ENCODE results near the gene MMP26.

Gene MMP26

DNA sequence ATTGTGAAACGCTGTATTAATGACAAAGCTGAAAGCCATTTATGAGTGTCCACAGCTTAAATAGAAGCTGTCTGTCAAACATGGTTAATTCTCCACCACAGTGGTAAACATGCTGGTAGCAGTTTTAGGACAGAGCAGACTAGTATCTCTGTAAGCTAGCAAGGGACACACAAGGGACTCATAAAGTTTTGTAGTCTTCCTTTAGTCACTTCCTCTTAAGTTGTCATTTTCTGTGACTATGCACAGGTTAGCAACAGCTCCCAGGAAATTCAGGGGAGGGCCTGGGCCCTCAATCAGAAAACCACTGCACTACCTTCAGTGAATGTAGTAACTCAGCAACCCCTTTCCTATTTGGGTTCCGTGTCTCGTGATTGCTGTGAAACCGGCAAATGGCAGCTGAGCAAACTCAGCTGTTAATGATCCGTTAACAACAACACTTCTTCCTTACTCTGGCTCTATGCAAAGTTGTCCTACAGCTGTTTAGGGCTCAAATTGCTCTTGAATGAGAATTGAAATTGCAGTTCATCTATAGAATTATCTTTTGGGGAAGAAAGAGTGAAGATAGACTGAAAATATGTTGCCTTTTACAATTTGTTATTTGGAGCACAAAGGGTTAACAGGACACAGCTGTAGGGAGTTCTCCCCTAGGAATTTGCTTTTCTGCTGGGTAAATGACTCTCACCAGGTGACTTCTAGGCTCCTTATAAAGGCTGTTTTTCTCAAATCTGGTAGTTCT lies at the start of gene MMP26:
MMP26 (plus strand) TSS at position 731 of the 736 bp plus-strand sequence.
- no peak for DNase-seq (ENCODE audit: low spot score)

- no peak for DNase-seq (ENCODE audit: low spot score)
These were observed 45.7 kb upstream of the MMP26 start for GRCh38 chr11:4658629-4659445.

- DNase-seq (ENCODE audit: low spot score), result no peak
These were observed 41.7 kb upstream of the MMP26 start for GRCh38 chr11:4662876-4663275.

DNA sequence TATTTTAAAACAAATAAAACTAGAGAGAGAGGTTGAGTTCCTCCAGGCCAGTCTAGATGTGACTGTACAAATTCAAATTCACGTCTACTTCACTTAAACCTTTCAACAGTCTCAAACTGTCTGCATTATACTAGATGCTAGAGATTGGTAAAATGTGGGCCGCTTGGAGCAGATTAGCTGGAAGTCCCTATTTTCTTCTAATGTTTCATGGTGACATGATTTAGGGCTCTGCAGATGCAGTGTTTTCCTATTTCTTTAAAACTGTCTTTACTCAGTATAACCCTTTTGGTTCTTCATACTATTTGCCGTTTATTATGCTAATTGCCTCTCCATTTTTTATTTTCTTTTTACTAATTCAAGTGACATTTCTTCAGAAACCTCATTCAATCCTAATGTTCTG lies 40.4 kb upstream of the MMP26 start:
- DNase-seq (ENCODE audit: low spot score), result no peak

GRCh38 chr11:4664786-4665185 lies 39.8 kb upstream of the MMP26 start:
- no peak for DNase-seq (ENCODE audit: low spot score)

- DNase-seq (ENCODE audit: low spot score), result no peak
These were observed 39.2 kb upstream of the MMP26 start for GRCh38 chr11:4665424-4665823.

DNA sequence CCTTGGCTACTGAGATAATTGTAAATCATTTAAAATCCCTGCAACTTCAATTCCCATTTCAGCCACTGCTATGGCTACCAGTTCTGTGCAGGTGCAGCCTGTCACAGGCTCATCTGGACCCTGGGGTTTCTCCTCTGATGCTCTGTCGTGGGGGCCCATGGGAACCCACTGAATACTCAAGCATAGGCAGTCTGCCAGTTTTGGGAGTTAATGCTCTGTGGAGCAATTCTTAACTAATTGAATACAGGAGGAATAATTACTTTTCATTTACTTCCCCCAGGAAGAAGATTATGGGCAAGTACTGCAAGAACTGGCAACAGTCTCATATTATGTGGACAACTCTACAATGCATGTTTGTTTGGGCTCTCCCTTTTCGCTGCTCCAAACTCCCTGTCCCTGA lies 32.8 kb upstream of the MMP26 start:
- no peak for DNase-seq (ENCODE audit: low spot score)

DNA sequence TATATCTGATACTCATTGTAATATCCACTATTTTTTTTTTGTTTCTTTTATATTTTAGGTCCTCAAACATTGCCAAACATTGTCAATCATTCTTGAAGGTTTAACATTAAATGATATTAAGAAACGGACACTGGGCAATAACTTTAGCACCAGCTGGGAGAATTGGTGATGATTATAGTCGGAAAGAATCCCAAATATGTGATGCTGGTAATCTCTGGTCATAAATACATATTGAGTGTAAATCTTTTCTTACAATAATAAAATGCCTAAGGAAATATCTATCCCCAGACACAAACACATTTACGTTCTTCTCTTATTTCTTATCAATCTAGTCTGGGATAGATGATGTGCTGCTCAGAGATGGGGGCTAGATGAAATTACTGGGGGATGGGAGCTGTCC lies 32.1 kb upstream of the MMP26 start:
- no peak for DNase-seq (ENCODE audit: low spot score)

DNA sequence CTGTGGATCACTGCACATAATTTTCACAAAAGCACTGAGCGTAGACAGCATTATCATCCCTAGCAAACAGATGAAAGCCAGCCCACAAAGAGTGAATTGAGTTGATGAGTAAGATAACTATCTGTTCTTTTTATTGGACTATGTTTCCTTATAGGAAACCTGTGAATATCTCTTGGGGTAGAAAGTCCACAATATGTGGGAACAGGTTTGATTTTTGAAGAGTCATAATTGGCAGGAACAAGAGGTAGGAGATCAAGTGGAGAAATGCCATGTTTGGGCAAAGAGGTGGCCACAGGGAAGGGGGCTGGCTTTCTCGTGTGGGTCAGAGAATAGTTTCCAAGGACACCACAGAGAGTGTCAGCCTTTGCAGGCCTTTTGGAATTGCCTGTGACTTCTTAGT lies 30.8 kb upstream of the MMP26 start:
- DNase-seq (ENCODE audit: low spot score), result no peak

DNA sequence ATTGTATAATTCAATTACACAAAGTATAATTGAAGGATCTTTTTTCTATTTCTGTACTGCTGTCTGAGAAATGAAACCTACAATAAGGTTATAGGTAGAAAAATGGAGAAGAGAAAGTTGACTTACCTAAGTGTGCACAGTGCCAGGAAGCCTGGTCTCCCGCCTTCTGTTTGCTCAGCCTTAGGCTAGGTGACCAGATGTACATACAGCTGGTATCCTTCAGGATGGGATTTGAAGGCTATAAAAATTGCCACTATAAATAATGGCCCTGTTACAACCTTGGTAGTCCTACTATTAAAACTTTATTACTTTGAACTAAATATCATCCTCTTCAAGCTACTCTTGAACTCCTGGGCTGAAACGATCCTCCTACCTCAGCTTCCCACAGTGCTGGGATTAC lies 26.6 kb upstream of the MMP26 start:
- DNase-seq (ENCODE audit: low spot score), result no peak

DNA sequence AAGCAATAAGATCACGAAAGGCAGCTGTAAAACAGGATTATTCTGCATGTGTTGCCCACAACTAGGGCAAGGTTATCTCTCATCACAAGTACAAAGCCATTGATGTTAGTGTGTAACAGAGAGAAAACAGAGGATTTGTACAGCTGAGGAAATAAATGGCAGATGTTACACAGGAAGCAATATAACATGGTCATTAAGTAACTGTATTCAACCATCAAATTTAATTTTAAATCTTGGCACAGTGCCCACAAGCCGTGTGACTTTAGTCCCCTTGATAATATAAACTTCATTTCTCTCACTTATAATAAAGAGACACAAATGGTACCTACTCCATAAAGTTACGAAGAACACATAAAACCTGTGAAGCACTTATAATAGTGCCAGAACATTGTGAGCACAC lies 24.2 kb upstream of the MMP26 start:
- DNase-seq (ENCODE audit: low spot score), result no peak

DNA sequence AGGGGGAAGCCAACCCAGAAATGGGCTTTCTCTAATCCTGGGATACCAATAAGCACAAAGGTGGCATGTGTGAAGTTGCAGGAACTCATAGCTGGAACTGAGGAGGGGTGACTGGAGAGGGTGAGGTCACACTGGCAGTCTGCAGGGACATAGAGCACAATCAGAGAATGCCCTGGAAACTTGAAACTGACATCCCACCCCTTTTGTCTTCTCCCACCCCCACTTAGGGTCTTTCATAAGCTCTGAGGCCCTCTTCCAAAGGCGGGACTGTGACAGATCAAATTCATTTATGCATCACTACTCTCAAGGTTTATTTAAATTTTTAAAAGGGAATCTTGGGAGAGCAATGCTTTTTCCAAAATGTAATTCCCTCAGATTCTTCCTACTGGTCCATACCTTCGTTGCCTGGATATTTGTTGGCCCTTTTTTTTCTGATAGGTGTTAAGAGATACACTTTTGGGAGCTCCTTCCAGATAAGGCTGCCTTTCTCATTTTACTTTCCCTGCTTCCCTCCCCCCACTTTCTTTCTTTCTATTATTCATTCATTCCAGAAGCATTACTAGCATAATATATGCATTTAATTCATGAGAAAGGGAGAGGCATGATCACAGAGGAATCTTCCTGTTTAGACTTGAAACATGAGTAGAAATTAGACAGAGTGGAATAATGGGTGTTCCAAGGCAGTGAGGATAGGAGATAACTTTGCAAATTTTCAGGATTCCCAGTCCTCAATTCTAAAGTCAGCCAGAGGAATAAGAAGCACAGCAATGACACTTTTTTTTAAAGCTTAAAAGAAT lies 21.8 kb upstream of the MMP26 start:
- DNase-seq (ENCODE audit: low spot score), result no peak

DNA sequence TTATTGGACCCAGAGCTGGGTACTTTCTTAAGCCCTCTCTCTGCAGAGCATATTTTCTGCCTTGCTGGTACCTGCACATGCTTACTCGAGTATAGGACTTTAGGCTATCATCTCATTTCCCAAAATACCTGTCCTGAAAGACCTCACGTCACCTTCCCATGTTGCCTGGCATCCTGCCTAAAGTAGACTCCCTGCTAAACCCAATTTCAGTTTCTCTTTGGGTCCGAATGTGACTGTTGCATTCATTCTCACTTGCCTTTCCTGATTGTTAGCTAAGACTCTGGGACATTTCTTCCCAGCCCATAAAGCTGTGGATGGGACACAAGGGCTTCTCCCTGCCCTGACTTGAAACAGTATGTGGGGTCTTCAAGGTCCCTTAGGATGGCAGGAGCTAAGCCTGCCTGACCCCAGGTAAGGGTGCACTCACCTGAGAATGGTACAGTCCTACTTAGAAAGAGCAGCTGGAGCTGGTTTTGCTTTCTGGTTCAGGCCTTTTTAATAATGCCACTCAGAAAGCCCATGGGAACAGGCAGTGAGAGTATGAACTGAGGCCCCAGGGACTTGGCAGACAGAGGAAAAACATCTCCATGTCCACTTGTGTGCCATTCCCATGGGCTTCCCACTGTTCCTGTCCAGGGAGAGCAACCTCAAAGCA lies 19.8 kb upstream of the MMP26 start:
- no peak for DNase-seq (ENCODE audit: low spot score)

GRCh38 chr11:4695442-4695841 lies 9.1 kb upstream of the MMP26 start:
- no peak for DNase-seq (ENCODE audit: low spot score)

DNA sequence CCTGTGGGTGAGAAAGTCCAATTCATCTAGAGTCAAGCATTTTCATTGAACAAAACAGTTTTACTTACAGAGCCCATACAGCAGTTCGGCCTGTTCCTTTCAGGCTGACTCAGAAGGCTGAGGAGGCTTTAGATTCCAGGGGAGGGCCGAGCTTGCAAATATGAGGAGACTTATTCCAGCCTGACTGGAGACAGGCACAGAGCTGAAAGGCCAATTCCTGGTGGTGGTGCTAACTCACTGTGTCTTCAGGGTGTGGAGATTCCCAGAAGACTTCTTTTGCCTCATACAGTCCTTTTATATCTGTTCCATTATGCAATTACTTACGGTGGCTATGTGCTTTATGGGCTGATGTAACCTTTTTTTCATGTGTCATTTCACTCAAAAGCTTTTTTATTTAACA lies 7.0 kb upstream of the MMP26 start, which contains the start of gene OR51E2:
OR51E2 (minus strand) TSS at position 269 of the 400 bp plus-strand sequence. CDS start 15,142 bp downstream, outside the sequence.
- no peak for DNase-seq (ENCODE audit: low spot score)

- DNase-seq (ENCODE audit: low spot score), result no peak
These were observed 4.7 kb upstream of the MMP26 start for GRCh38 chr11:4699697-4700435.

- DNase-seq (ENCODE audit: low spot score), result no peak
These were observed 4.2 kb upstream of the MMP26 start for GRCh38 chr11:4700436-4700820.

DNA sequence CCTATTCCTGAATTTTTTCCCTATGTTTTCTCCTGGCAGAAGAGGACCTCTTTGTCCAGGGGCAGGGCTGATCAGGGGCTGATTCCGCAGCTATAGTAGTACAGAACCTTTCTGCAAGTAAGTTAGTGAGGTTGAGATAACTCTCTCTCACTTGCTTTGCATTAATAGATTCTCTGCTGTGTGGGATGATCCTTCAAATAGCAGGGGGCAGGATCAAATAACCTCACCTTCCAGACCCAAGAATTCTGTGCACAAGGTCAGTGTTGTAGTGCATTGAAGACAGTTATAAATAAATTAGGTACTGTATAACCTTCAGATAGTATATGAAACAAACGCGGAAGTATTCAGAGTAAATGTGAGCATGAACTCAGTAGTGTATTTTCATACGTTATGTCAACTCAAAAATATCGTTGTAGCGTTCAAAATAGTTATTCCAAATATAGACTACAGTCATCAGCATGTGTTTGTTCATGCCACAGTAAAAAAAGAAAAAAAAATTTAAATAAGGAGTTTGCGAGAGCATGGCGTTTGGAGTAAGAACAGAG lies 278 bp downstream of the MMP26 start:
- DNase-seq (ENCODE audit: low spot score), result no peak

DNA sequence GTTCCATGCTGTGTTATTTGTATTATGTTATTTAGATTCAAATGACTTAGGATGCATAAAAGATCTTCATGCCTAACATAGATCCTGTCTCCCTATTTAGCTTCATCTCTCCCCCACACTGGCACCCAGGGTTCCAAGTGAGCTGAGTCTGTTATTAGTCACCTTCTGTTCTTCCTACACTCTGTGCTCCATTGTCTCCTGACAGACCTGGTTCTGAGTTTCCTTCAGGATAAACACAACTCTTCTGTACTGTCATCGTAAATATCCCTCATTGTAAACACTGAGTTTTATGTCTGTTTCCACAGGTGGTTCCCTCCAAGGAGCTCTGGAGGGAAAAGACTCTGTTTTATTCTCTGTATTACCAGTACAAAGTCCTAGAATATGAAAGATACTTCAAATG lies 8.7 kb downstream of the MMP26 start:
- DNase-seq (ENCODE audit: low spot score), result no peak

GRCh38 chr11:4714300-4714699 lies 9.7 kb downstream of the MMP26 start:
- DNase-seq (ENCODE audit: low spot score), result no peak

Data from hematopoietic multipotent progenitor cell treated with erythropoietin and hydrocortisone succinate and interleukin-3 and kit ligand, for 15 days (in vitro differentiated cells).